NCI-H2196 (cell line): ENCODE measurements around the gene KIF20B.
"Not testable (repeated sequence)": the region's sequence is repeated elsewhere in the genome, so short reads cannot be mapped to it uniquely, and the experiment has no call there.

Experiments
- DNase-seq: peaks from one replicate; lab custom pipeline; 2025; ENCODE audit not compliant: unreplicated experiment; lab: John Stamatoyannopoulos, UW

KIF20B gene

DNA sequence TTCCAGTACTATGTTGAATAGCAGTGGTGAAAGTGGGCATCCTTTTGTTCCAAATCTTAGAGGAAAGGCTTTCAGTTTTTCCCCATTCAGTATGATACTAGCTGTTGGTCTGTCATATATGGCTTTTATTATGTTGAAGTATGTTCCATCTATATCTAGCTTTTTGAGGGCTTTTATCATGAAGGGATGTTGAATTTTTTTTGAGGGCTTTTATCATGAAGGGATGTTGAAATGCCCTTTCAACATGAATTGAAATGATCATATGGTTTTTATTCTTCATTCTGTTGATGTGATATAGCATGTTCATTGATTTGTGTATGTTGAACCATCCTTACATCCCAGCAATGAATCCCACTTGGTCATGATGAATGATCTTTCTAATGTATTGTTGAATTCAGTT lies 75.3 kb downstream of the KIF20B start:
- no peak for DNase-seq

DNA sequence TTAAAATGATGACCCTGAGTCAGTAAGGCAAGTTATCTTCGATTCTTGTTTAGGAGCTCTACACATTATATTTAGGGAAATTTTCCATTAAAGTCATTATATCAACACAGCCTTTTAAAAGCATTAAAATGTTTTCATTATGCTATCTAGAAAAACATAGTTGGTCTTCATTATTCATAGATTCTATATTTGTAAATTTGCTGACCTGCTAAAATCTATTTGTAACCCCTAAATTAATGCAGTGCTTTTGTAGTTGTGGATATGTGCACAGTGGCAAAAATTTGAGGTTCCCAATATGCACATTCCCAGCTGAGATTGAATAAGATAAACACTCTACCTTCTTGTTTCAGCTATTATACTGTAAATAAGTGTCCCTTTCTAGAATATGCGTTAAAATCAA lies 81.1 kb downstream of the KIF20B start:
- DNase-seq = no peak

DNA sequence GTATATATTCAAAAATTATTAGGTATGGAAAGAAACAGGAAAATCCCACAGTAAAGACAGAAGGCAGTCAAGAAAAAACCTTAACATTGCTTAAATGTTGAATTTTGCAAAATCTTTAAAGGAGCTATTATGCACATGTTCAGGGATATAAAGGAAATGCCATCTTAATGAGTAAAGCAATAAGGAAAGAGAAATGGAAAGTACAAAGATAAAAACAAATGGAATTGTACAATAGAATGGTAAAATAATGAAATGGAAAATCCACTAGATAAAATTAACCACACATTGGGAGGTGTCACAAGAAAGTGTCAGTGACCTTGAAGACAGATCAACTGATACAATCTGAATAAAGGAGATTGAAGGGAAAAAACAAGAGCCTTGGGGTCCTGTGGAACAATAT lies 82.0 kb downstream of the KIF20B start:
- DNase-seq = no peak

DNA sequence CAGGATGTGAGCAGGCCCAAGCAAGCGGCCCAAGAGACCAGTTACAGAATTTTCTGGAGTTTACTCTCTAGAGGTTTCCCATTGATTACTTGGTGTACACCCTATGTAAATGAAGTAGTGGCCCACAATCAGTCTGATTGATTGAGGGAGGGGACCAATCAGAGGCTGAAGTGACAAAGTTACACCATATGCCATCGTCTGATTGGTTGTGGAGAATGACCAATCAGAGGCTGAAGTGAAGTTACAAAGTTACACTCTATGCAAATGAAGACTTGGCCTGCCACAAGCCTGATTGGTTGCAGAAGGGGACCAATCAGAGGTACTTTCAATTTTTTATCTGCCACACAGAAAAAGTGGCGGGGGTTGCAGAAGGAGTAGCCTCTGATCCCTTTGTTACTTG lies 83.7 kb downstream of the KIF20B start:
- no peak for DNase-seq

DNA sequence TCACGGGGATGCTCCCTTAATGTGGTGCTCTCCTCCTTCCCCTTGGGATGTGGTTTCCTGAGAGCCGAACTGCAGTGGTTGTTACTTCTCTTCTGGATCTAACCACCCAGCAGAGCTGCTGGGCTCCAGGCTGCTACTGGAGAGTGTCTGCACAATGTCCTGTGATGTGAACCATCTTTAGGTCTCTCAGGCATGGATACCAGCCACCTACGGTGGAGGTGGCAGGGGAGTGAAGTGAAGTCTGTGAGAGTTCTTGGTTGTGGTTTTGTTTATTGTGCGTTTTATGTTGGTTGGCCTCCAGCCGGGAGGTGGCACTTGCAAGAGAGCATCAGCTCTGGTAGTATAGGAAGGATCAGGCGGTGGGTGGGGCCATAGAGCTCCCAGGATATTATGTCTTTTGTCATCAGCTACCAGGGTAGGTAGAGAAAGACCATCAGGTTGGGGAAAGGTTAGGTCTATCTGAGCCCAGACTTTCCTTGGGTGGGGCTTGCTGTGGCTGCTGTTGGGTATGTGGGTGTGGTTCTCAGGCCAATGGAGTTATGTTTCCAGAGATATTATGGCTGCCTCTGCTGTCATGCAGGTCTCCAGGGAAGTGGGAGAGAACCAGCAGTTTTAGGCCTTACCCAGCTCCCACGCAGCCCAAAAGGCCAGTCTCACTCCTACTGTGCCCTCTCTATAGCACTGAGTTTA lies 87.9 kb downstream of the KIF20B start:
- no peak for DNase-seq

DNA sequence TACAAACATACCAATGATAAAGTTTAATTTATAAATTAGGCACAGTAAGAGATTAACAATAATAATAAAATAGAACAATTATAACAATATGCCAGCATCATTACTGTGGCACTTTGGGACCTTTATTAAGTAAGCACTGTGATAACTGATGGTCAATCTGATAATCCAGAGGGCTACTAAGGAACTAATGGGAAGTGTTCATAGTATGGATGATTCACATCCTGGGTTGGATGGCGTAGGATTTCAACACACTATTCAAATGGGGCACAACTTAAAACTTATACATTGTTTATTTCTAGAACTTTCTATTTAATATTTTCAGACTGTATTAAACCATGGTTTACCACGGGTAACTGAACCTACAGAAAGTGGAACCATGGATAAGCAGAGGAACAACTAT lies 90.8 kb downstream of the KIF20B start:
- DNase-seq = no peak

DNA sequence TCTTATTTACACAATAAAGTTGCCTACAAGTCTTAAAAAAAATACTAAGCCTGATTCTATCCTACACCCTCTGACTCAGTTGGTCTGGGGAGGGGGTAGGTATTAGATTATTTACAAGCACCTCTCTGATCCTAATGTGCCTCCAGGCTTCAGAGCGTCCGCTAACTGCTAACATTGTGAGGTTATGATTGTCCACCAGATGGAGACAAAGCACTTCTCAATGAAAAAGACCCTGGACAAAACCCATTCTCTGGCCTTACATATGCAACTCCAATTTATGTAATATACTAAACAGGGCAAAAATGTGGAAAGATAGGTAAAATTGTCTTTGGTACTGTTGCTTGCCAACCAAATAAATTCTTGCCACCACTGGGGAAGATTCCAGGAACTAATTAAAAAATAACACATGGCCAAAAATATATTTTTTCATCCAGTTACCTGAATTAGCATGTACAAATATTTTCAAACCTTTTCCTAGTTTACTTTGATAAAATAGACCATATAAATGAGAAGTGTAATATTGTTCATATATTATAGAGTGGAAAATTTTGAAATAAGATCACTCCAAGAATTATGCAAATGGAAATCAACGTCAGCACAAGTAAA lies 92.4 kb downstream of the KIF20B start:
- DNase-seq = peak; percentile 42

DNA sequence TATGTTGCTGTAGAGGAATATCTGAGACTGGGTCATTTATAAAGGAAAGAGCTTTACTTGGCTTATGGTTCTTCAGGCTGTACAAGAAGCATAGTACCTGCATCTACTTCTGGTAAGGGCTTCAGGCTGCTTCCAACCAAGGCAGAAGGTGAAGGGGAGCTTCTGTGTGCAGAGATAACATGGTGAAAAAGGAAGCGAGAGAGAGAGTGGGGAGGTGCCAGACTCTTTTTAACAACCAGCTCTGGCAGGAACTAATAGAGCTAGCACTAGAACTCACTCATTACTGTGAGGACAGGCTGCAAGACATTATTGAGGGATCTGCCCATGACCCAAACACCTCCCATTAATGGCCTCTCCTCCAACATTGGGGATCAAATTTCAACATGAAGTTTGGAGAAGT lies 94.5 kb downstream of the KIF20B start:
- DNase-seq = no peak

DNA sequence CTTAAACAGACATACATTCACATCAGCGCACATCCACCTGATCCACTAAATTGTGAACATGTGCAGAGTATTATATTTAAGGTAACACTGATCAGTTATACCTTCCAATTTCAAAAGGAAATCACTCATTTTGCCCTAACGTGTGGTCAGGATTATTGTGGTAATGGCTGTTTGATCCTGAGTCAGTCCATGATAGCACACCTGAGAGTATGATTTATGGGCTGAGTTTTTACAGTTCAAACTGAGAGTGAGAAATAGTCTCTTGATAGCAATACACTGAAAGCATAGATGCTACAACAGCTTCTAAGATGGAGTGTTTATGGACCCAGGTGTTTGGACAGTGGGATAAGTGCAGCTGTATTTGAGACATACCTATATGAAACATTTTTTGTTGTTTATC lies 96.7 kb downstream of the KIF20B start:
- no peak for DNase-seq

DNA sequence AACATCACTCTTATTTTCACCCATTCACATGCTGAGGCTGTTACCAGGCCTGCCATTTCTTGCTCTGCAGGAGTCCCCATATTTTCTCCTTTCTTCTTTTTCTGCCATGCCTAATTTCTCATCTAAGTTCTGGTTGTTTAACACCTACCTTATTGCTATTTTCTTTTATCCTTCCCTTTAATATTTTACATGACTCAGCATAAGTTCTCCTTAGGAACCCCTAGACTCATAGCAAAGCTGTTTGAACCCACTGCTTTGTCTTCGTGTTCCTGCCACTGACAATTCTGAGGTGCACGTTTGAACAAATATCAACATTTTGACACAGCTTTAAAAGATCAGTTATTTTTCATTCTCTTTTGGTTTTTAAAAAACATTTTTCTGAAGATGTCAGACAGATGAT lies 98.2 kb downstream of the KIF20B start:
- no peak for DNase-seq

DNA sequence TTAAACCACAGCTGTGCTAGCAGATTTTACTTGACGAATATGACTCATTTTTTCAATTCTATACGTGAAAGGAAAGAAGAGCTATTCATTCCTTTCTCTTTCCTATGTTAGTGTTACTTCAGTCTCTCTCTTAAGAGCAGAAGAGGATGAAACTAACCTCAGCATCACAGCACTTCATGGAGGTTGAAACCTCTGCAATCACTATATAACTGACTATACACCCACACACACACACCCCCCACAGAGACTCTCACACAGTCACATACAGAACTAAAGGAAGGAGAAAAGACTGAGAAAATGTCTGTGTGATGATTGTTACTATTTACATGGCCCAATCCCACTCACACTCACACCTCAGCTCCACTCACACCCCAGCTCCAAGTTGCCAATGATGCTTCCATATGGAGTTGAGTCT lies 104.2 kb downstream of the KIF20B start:
- DNase-seq = no peak

DNA sequence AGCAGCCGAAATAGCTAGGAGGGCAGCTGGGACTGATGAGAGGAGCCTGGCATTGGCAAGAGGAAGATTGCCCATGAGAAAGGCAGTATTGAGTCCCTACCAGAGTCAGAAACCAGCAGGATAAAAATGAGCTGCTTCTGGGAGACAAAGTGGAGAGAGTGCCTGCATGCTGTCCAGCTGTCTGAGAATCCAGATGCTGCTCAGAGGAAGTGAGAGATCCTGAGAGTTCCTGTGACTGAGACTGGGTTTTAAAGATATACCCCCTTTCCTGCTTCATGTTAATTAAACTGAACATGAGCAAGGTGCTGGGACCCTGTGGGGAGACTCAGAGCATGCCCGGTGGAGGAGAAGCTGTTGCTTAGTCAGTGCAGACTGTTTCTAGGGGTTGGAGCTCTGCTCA lies 107.5 kb downstream of the KIF20B start:
- DNase-seq = no peak

DNA sequence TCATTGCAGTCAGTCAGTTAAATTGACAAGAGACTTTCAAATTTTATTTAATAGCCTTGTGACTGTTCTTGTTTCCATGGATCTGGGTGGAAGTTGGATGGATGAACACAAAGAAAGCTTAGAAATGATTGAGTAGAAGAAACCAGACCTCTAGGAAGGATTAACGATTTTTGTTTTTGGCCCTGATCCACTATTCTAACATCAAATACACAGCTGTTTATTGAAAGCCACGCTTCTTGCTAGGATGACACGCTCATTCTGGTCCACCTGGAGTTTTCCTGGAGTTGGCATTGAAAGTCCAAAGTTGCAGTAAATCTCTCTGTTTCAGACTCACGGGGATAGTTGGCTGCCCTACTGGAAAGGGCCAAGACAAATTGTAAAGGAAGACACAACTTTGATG lies 108.4 kb downstream of the KIF20B start:
- no peak for DNase-seq

DNA sequence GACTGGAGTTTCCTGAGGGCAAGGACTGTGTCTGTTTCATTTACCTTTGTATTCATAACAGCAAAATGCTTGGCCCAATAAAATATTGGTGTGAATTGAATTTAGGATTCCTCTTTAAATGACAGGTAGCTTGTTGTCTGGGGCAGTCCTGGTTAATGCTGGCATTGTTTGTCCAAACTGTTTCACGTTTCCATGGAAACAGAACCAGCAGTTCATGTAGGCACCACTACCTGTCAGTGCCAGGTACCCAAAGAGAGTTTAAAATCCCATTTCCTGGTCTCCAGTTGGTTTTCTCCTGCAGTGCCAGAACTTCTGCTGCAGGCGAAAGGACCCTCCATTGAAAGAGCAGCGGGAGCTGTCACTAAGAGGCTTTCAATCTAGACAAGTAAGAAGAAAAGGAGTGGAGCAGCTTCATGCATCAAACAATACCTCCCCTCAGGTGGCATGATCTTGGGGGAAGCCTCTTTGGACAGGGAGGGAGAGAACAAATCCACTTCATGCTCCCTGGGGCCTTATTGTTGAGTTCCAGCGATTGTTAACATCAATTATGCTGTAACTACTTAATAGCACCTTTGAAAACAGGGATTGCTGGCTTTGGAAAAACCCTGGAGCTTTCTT lies 109.6 kb downstream of the KIF20B start:
- DNase-seq = no peak

DNA sequence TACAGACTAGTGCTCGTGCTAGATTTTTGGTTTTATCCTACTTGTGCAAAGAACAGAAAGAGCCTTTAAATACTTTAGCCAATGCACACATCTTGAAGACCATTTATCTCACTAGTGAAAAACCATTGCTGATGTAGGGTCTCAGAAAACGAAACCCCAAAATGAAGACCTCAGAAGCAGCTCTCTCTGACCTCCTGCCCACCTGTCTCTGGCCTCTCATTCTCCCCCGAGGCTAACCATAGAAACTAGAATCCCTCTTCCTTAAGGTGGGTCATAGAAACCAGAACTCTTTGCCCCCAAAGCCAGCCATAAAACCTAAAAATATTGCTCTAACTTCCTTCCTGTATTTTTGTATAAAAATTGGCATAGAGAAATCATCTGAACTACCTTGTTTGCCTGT lies 112.2 kb downstream of the KIF20B start:
- no peak for DNase-seq

DNA sequence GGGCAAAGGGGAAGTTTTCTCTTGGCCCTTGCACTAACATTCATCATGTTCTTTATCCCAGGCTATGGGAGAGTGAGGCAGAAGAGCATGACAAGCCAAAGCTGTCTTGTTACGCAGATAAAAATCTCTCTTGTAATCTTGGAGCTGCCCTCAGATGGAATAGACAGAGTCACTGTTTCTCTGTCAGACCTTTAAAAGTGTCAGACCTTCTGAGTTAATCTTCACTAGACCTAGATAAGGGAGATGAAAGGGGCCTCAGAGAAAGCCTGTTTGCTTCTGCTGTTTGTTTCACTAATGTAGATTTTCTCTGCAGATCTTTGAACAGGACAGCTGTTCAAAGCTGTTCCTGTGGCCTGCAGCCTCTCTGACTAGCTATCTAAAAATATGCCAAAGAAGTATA lies 112.9 kb downstream of the KIF20B start:
- no peak for DNase-seq

DNA sequence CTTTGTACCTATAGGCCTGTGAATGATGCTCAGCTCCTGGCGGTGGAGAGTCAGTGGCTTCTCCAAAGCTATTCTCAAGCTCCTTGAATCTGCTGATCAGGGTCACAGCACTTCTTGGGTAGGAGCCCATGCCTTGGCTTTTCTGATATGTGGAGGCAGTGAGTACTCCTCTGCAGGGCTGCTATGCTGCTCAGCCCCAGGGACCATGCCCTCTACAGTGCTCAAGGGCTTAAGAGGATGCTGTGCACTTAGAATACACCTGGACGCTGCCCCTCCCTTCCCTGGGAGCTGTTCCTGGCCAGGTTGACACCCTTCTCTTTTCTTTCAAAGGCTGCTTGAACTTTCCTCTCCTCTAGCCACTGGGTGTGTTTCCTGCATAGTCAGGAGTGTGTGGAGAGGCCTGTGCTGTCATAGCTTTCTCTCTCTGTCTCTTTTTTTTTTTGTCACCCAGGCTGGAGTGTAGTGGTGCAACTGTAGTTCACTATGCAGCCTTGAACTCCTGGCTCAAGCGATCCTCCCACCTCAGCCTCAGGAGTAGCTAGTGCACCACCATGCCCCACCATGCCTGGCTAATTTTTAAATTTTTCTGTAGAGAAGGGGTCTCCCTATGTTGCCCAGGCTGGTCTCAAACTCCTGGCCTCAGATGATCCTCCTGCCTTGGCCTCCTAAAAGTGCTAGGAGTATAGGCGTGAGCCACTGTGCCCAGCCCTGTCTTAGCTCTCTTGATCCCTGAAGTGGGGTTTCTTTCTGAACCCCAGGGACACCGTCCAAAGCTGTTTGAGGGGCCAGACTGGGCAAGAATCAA lies 113.9 kb downstream of the KIF20B start:
- no peak for DNase-seq

DNA sequence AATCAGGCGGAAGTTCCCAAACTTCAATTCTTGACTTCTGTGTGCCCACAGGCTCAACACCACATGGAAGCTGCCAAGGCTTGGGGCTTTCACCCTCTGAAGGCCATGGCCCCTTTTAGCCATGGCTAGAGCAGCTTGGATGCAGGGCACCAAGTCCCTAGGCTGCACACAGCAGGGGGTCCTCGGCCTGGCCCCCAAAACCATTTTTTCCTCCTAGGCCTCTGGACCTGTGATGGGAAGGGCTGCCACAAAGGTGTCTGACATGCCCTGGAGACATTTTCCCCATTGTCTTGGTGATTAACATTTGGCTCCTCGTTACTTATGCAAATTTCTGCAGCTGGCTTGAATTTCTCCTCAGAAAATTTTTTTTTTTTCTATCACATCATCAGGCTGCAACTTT lies 117.6 kb downstream of the KIF20B start:
- DNase-seq = not testable (repeated sequence)
